Kidney (tissue), 14 donors: ENCODE data around the gene TLCD3A. TPM values are rescaled to one million over a fixed set of nuclear protein-coding genes. Genes with fewer than 3 reads are reported as not detected.
A peak's percentile ranks its signal among the peaks of the same experiment; 100 is the strongest.

Source experiments
- DNase-seq, 5 donors: peaks; one replicate each; pipeline ENCODE4 v3.0.0-alpha.2; 2013 to 2020
- FAIRE-seq: peaks from 2 replicates; lab custom pipeline; 2012; peaks lifted over from hg19 to GRCh38; lab: Jason Lieb, UNC
- H3K27ac ChIP-seq, 2 donors: one replicate each; pipeline ENCODE4 v1.7.0; 2013; ENCODE audit warnings: low read depth in 2 of 2, low read length in 2 of 2, inconsistent platforms in 1 of 2
- H3K27me3 ChIP-seq: one replicate; pipeline ENCODE4 v1.7.1; 2013; ENCODE audit warnings: low read length, inconsistent platforms; ENCODE audit not compliant: control insufficient read depth, insufficient read depth
- H3K36me3 ChIP-seq, 3 donors: one replicate each; pipeline versions ENCODE4 v1.7.0 to v1.7.1; 2013; ENCODE audit warnings: low read length in 3 of 3, control low read depth in 1 of 3, inconsistent platforms in 1 of 3; ENCODE audit not compliant: insufficient read depth in 3 of 3, control insufficient read depth in 2 of 3
- H3K4me1 ChIP-seq, 3 donors: one replicate each; pipeline versions ENCODE4 v1.7.0 to v1.7.1; 2013; ENCODE audit warnings: low read length in 3 of 3, inconsistent platforms in 1 of 3, low read depth in 1 of 3; ENCODE audit not compliant: control insufficient read depth in 2 of 3, insufficient read depth in 2 of 3
- H3K4me3 ChIP-seq, 3 donors: one replicate each; pipeline versions ENCODE4 v1.7.0 to v1.8.1; 2013; ENCODE audit warnings: low read length in 3 of 3, control low read depth in 1 of 3, inconsistent platforms in 1 of 3
- H3K9ac ChIP-seq, 3 donors: one replicate each; pipeline versions ENCODE4 v1.7.0 to v1.7.1; 2013; ENCODE audit warnings: low read length in 3 of 3, control low read depth in 1 of 3, inconsistent platforms in 1 of 3
- H3K9me3 ChIP-seq, 3 donors: one replicate each; pipeline versions ENCODE4 v1.7.0 to v1.7.1; 2013; ENCODE audit warnings: low read length in 3 of 3, control low read depth in 1 of 3, inconsistent platforms in 1 of 3; ENCODE audit not compliant: control insufficient read depth in 2 of 3, insufficient read depth in 1 of 3
- CTCF ChIP-seq: IDR thresholded peaks from 3 replicates; pipeline ENCODE4 v1.5.1; 2012; ENCODE audit warnings: mild to moderate bottlenecking, moderate library complexity, borderline replicate concordance; ENCODE audit not compliant: insufficient read depth; ENCODE audit errors: extremely low read depth
- intact Hi-C: fragments of 100-400 bp; cut with DNase I; formaldehyde crosslinking; loops from one replicate; pipeline ENCODE4 v1.11.1; 2022
- polyA plus RNA-seq: library from polyadenylated mRNA; stranded (reverse); fragments of 350-450 nt; fragmentation: Illumina TruSeq; extraction: RNeasy Lipid Tissue Mini Kit (QIAGEN cat#74804); gene quantifications from one replicate; pipeline ENCODE4 v1.2.3, GENCODE V29; 2014; ENCODE audit warnings: low read depth, low replicate concordance; ENCODE audit not compliant: insufficient read depth
- total RNA-seq: library from RNA; stranded (reverse); fragmentation: NEBNext Ultra II Directional; extraction: Animal tissue kit (Norgen Biotek cat#: 25700); gene quantifications from one replicate; pipeline ENCODE4 v1.2.1, GENCODE V29; 2021
- donor health status: control.
- donor health status: control.
- donor health status: control.
- donor health status: control.
- donor health status: control.
- donor health status: DM: yes; HTN: yes; CAD: no.
- donor health status: Normal renal cell carcinoma (clear cell type).

The TLCD3A gene
- total and polyA plus RNA-seq, 2 donors from 2014 or later: 4.6 to 12.4 TPM

GRCh38 chr17:791829-792228 is 59.4 kb downstream of the TLCD3A start:
- no peak overlapping the region for H3K9ac ChIP-seq
- H3K36me3 ChIP-seq: peaks cover 2 to 25% (median 23%) of the 10 kb centered on the region in 3 donors
- no peak for TF ChIP-seq CTCF
- H3K4me3 ChIP-seq: no peak overlapping the region
- intact Hi-C loops: loop anchor here (10.0 kb wide), 2 partner anchors 193 to 263 kb away; no protein-coding TSS in a partner anchor
- FAIRE-seq (no peak), DNase-seq (peak in 1 of 5 donors; percentile 55)
- H3K27me3 ChIP-seq: no peaks in the 10 kb centered on the region
- H3K9me3 ChIP-seq: no peaks in the 10 kb centered on the region
- no peaks in the 10 kb centered on the region for H3K4me1 ChIP-seq
- no peak overlapping the region for H3K27ac ChIP-seq

GRCh38 chr17:792277-792676 is 59.9 kb downstream of the TLCD3A start:
- no peaks in the 10 kb centered on the region for H3K4me1 ChIP-seq
- no peak for TF ChIP-seq CTCF
- no peaks in the 10 kb centered on the region for H3K9me3 ChIP-seq
- peaks cover 2 to 25% (median 20%) of the 10 kb centered on the region in 3 donors for H3K36me3 ChIP-seq
- FAIRE-seq (no peak), DNase-seq (no peak)
- no peak overlapping the region for H3K9ac ChIP-seq
- H3K4me3 ChIP-seq: no peak overlapping the region
- no peak overlapping the region for H3K27ac ChIP-seq
- no peaks in the 10 kb centered on the region for H3K27me3 ChIP-seq
- intact Hi-C loops: loop anchor here (10.0 kb wide), 2 partner anchors 193 to 263 kb away; no protein-coding TSS in a partner anchor

Other genes with a start within 250 kb of the TLCD3A start
- 80.9 TPM for gene VPS53, start 17.8 kb upstream of the TLCD3A start, total RNA-seq
- gene VPS53, start 17.8 kb upstream of the TLCD3A start, polyA plus RNA-seq: 7.0 TPM
- 14.8 TPM for gene GEMIN4, start 19.7 kb downstream of the TLCD3A start, total RNA-seq
- gene GEMIN4, start 19.7 kb downstream of the TLCD3A start, polyA plus RNA-seq: 4.6 TPM
- 70.6 TPM for gene GLOD4, start 49.7 kb downstream of the TLCD3A start, total RNA-seq
- gene GLOD4, start 49.7 kb downstream of the TLCD3A start, polyA plus RNA-seq: 90.8 TPM
- gene MRM3, start 49.8 kb downstream of the TLCD3A start, total RNA-seq: 14.4 TPM
- gene MRM3, start 49.8 kb downstream of the TLCD3A start, polyA plus RNA-seq: 21.3 TPM
- gene NXN, start 247.2 kb downstream of the TLCD3A start, total RNA-seq: 26.8 TPM
- gene NXN, start 247.2 kb downstream of the TLCD3A start, polyA plus RNA-seq: 10.2 TPM